ENCODE measurements around the gene CBR3.
A peak's percentile ranks its signal among the peaks of the same experiment; 100 is the strongest.
"Not testable (repeated sequence)": the region's sequence is repeated elsewhere in the genome, so short reads cannot be mapped to it uniquely, and the experiment has no call there.

Gene CBR3

DNA sequence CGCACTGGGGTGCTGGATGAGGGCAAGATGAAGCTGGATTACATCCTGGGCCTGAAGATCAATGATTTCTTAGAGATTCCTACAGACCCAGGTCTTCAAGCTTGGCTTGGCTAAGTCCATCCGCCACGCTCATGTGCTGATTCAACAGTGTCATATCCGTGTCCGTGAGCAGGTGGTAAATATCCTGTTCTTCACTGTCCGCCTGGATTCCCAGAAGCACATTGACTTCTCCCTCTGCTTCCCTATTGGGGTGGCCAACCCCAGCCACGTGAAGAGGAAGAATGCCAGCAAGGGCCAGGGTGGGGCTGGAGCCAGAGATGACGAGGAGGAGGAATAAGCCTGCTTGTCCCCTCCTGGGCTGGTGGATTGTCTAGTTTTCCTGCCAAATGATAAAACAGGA is 2.2 kb upstream of the CBR3 start:
- H2AFZ ChIP-seq (ENCODE audit: low read depth, low read length, severe bottlenecking), result no peak overlapping the region
- no peaks in the 10 kb centered on the region for H3K27me3 ChIP-seq (ENCODE audit: low read length)

DNA sequence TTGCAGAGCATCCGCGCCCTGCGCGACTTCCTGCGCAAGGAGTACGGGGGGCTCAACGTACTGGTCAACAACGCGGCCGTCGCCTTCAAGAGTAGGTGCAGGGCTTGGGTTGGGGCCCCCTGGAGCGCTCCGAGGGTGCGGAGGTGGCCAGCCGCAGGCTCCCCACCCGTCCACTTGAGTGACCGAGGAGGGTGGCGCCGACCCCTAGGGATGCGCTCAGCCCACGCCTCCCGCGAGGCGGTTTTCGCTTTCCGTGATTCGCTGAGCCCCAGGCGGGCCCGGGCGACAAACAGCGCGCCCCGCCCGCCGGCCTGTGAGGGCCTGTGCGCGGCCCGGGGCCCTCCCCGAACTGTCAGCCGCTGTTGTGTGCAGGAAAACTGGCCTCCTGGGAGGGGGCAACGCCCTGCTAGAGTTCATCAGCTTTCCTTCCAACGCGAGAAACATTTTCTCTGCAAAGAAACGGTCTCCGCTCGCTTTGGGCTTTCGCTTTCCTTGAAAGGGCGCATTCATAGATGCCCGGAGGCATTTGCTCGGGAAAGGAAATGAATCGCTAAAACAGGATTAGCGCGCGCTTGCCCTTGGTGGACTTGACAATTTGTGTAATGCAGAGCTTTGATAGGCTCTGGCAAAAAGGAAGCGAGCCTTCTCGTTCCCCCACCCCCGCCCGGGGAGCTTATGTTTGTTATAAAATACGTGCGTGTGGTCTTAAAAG is 668 bp downstream of the CBR3 start:
- Histone ChIP-seq H3K9ac (ENCODE audit: low read length) (no peak overlapping the region; the same call in 1 of the 2 replicates), H4K20me1 (ENCODE audit: low read depth, low read length) (no peaks in the 10 kb centered on the region), H3K9me3 (ENCODE audit: insufficient read depth, low read length) (no peaks in the 10 kb centered on the region), H3K27ac (ENCODE audit: low read depth, low read length) (no peak overlapping the region), H3K4me2 (ENCODE audit: low read depth, low read length, poor library complexity, severe bottlenecking) (peak overlapping the region; percentile 56), H3K4me3 (ENCODE audit: insufficient read depth, low read length, poor library complexity, severe bottlenecking) (peak overlapping the region; percentile 43), H3K36me3 (ENCODE audit: low read length) (no peaks in the 10 kb centered on the region), H2AFZ (ENCODE audit: low read depth, low read length, severe bottlenecking) (peak overlapping the region; percentile 12), H3K9me2 (replicated peaks; ENCODE audit: insufficient read depth, low read length) (no peaks in the 10 kb centered on the region), H3K27me3 (ENCODE audit: low read length) (no peaks in the 10 kb centered on the region), H3K79me2 (ENCODE audit: insufficient read depth, low read length) (no peaks in the 10 kb centered on the region), H3F3A (ENCODE audit: insufficient read depth) (no peaks in the 10 kb centered on the region)
- no peak for TF ChIP-seq EZH2phosphoT487 (conservative IDR thresholded peaks at IDR 0.05; ENCODE audit: low read length)
- TF ChIP-seq, protein P1, sequence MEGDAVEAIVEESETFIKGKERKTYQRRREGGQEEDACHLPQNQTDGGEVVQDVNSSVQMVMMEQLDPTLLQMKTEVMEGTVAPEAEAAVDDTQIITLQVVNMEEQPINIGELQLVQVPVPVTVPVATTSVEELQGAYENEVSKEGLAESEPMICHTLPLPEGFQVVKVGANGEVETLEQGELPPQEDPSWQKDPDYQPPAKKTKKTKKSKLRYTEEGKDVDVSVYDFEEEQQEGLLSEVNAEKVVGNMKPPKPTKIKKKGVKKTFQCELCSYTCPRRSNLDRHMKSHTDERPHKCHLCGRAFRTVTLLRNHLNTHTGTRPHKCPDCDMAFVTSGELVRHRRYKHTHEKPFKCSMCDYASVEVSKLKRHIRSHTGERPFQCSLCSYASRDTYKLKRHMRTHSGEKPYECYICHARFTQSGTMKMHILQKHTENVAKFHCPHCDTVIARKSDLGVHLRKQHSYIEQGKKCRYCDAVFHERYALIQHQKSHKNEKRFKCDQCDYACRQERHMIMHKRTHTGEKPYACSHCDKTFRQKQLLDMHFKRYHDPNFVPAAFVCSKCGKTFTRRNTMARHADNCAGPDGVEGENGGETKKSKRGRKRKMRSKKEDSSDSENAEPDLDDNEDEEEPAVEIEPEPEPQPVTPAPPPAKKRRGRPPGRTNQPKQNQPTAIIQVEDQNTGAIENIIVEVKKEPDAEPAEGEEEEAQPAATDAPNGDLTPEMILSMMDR (IDR thresholded peaks at IDR 0.05; ENCODE audit: insufficient read depth, low read length, poor library complexity, severe bottlenecking), result no peak

More for the DNA sequence above, 2.2 kb upstream of the CBR3 start:
- no peak overlapping the region for H3K27ac ChIP-seq (ENCODE audit: low read depth, low read length)
- no peaks in the 10 kb centered on the region for H3K79me2 ChIP-seq (ENCODE audit: insufficient read depth, low read length)
- H3K36me3 ChIP-seq (ENCODE audit: low read length), result no peaks in the 10 kb centered on the region
- H3K4me2 ChIP-seq (ENCODE audit: low read depth, low read length, poor library complexity, severe bottlenecking), result no peak overlapping the region
- no peaks in the 10 kb centered on the region for H3F3A ChIP-seq (ENCODE audit: insufficient read depth)
- TF ChIP-seq, protein P1 (IDR thresholded peaks at IDR 0.05; ENCODE audit: insufficient read depth, low read length, poor library complexity, severe bottlenecking), result no peak
- TF ChIP-seq EZH2phosphoT487 (conservative IDR thresholded peaks at IDR 0.05; ENCODE audit: low read length), result no peak
- H4K20me1 ChIP-seq (ENCODE audit: low read depth, low read length), result no peaks in the 10 kb centered on the region
- H3K9me2 ChIP-seq (replicated peaks; ENCODE audit: insufficient read depth, low read length), result no peaks in the 10 kb centered on the region
- H3K9ac ChIP-seq (ENCODE audit: low read length), result no peak overlapping the region
- H3K9me3 ChIP-seq (ENCODE audit: insufficient read depth, low read length), result no peaks in the 10 kb centered on the region
- no peak overlapping the region for H3K4me3 ChIP-seq (ENCODE audit: insufficient read depth, low read length, poor library complexity, severe bottlenecking)

DNA sequence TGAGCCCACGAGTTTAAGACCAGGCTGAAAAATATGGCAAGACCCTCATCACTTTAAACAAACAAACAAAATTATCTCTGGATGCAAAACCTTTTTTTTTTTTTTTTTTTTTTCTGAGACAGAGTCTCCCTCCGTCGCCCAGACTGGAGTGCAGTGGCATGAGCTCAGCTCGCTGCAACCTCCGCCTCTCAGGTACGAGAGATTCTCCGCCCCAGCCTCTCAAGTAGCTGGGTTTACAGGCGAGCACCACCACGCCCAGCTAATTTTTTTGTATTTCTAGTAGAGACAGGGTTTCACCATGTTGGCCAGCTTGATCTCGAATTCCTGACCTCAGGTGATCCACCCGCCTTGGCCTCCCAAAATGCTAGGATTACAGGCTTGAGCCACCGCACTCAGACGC is 4.9 kb downstream of the CBR3 start:
- H4K20me1 ChIP-seq (ENCODE audit: low read depth, low read length); H3K9me2 ChIP-seq (replicated peaks; ENCODE audit: insufficient read depth, low read length); H3K79me2 ChIP-seq (ENCODE audit: insufficient read depth, low read length); H3K27me3 ChIP-seq (ENCODE audit: low read length); H3K4me2 ChIP-seq (ENCODE audit: low read depth, low read length, poor library complexity, severe bottlenecking); H3K36me3 ChIP-seq (ENCODE audit: low read length); H3K9ac ChIP-seq (ENCODE audit: low read length); H2AFZ ChIP-seq (ENCODE audit: low read depth, low read length, severe bottlenecking); H3K9me3 ChIP-seq (ENCODE audit: insufficient read depth, low read length); H3K4me3 ChIP-seq (ENCODE audit: insufficient read depth, low read length, poor library complexity, severe bottlenecking); H3K27ac ChIP-seq (ENCODE audit: low read depth, low read length); H3F3A ChIP-seq (ENCODE audit: insufficient read depth): not testable (repeated sequence)

DNA sequence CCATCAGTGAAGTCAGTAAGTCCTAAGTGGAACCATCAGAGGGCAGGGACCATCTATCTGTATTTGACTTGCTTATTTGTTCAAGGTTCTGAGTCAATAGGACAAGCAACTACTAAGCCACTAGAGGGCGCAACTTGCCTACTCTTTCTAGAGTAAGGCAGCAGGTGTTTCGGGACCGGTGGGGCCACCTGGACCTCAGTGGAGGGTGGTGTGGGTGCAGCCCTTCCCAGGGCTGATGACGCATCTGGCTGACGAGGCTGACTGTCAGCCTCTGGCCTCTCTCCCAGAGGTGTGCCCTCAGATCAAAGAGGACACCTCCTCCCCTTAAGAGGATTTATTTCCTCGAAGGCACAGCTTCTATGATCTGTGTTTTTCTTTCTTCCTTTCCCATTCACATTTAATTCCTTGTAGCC is 6.6 kb downstream of the CBR3 start:
- Histone ChIP-seq H4K20me1 (ENCODE audit: low read depth, low read length) (no peaks in the 10 kb centered on the region), H3F3A (ENCODE audit: insufficient read depth) (no peaks in the 10 kb centered on the region), H3K4me2 (ENCODE audit: low read depth, low read length, poor library complexity, severe bottlenecking) (no peak overlapping the region), H3K27ac (ENCODE audit: low read depth, low read length) (no peak overlapping the region), H3K9me3 (ENCODE audit: insufficient read depth, low read length) (no peaks in the 10 kb centered on the region), H2AFZ (ENCODE audit: low read depth, low read length, severe bottlenecking) (no peak overlapping the region), H3K9me2 (replicated peaks; ENCODE audit: insufficient read depth, low read length) (no peaks in the 10 kb centered on the region), H3K9ac (ENCODE audit: low read length) (no peak overlapping the region), H3K27me3 (ENCODE audit: low read length) (no peaks in the 10 kb centered on the region), H3K36me3 (ENCODE audit: low read length) (no peaks in the 10 kb centered on the region), H3K79me2 (ENCODE audit: insufficient read depth, low read length) (no peaks in the 10 kb centered on the region), H3K4me3 (ENCODE audit: insufficient read depth, low read length, poor library complexity, severe bottlenecking) (no peak overlapping the region)
- no peak for TF ChIP-seq EZH2phosphoT487 (conservative IDR thresholded peaks at IDR 0.05; ENCODE audit: low read length)
- TF ChIP-seq, protein P1 (IDR thresholded peaks at IDR 0.05; ENCODE audit: insufficient read depth, low read length, poor library complexity, severe bottlenecking), result peak; percentile 64

DNA sequence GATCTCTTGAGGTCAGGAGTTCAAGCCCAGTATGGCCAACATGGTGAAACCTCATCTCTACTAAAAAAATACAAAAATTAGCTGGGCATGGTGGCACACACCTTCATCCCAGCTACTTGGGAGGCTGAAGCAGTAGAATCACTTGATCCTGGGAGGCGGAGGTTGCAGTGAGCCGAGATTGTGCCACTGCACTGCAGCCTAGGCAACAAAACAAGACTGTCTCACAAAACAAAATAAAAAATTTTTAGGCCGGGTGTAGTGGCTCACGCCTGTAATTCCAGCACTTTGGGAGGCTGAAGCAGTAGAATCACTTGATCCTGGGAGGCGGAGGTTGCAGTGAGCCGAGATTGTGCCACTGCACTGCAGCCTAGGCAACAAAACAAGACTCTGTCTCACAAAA is 9.4 kb downstream of the CBR3 start:
- H3K27me3 ChIP-seq (ENCODE audit: low read length); H4K20me1 ChIP-seq (ENCODE audit: low read depth, low read length); H3K79me2 ChIP-seq (ENCODE audit: insufficient read depth, low read length); H3K36me3 ChIP-seq (ENCODE audit: low read length); H2AFZ ChIP-seq (ENCODE audit: low read depth, low read length, severe bottlenecking); H3K27ac ChIP-seq (ENCODE audit: low read depth, low read length); H3K4me3 ChIP-seq (ENCODE audit: insufficient read depth, low read length, poor library complexity, severe bottlenecking); H3K4me2 ChIP-seq (ENCODE audit: low read depth, low read length, poor library complexity, severe bottlenecking); H3K9me2 ChIP-seq (replicated peaks; ENCODE audit: insufficient read depth, low read length); H3K9me3 ChIP-seq (ENCODE audit: insufficient read depth, low read length); H3F3A ChIP-seq (ENCODE audit: insufficient read depth); H3K9ac ChIP-seq (ENCODE audit: low read length): not testable (repeated sequence)
